HepG2 (cell line): ENCODE measurements around the gene CTTNBP2NL. TPM values are rescaled to one million over a fixed set of nuclear protein-coding genes. Genes with fewer than 3 reads are reported as not detected.

Experiments used
- ASH2L ChIP-seq: fragments of 300-600, 200-600 bp; sonication (generic); IDR thresholded peaks from 2 replicates; pipeline ENCODE4 v1.7.0; 2017; ENCODE audit warnings: low read depth, mild to moderate bottlenecking, moderate library complexity, mixed read lengths, low read length; ENCODE audit not compliant: insufficient read length
- CHCHD3 ChIP-seq: sonication (generic); formaldehyde crosslinking; IDR thresholded peaks from 2 replicates; pipeline ENCODE4 v1.8.0; 2022; ENCODE audit warnings: mild to moderate bottlenecking, missing genetic modification reagents, moderate library complexity
- KLF16 ChIP-seq, 2 experiments: sonication (generic) in 1 of 2; formaldehyde crosslinking in 1 of 2; IDR thresholded peaks; 2 replicates each; pipeline versions ENCODE4 v1.6.1 to v1.8.0; 2016 to 2023; ENCODE audit warnings: missing genetic modification reagents in 2 of 2, missing compliant biosample characterization in 1 of 2
- SRSF4 ChIP-seq: fragments of 200-400 bp; formaldehyde crosslinking; IDR thresholded peaks from one replicate; pipeline ENCODE4 v1.6.1; 2018; ENCODE audit warnings: mild to moderate bottlenecking, low read depth, low read length, moderate library complexity; ENCODE audit not compliant: poor library complexity, severe bottlenecking
- TBX2 ChIP-seq: sonication (generic); formaldehyde crosslinking; IDR thresholded peaks from 2 replicates; pipeline ENCODE4 v1.5.0; 2020; ENCODE audit warnings: missing genetic modification reagents, mild to moderate bottlenecking, borderline replicate concordance
- ZKSCAN5 ChIP-seq: sonication (generic); formaldehyde crosslinking; IDR thresholded peaks from 2 replicates; pipeline ENCODE4 v1.5.1; 2020; ENCODE audit warnings: mild to moderate bottlenecking, missing genetic modification reagents
- ZNF572 ChIP-seq: sonication (generic); formaldehyde crosslinking; IDR thresholded peaks from 2 replicates; pipeline ENCODE4 v1.5.1; 2020; ENCODE audit warnings: mild to moderate bottlenecking, missing genetic modification reagents
- ZNF629 ChIP-seq: sonication (generic); formaldehyde crosslinking; conservative IDR thresholded peaks from 2 replicates; pipeline ENCODE4 v1.5.0; 2020; ENCODE audit warnings: missing genetic modification reagents
- polyA plus RNA-seq, 8 experiments: library from polyadenylated mRNA; depleted of rRNA in 3 of 8; stranded (reverse) in 7 of 8; unstranded in 1 of 8; fragments of >200 nt; fragmentation: Illumina TruSeq in 4 of 8; extraction: Trizol in 4 of 8; gene quantifications; 2 replicates each; pipeline versions ENCODE4 v1.2.1 to v1.2.3, GENCODE V29; 2011 to 2016; ENCODE audit warnings: low read depth in 4 of 8, missing spikeins in 1 of 8, mixed read lengths in 1 of 8; ENCODE audit not compliant: insufficient read depth in 1 of 8
- total RNA-seq, 5 experiments: library from RNA; depleted of rRNA; stranded (reverse); fragments of >200 nt; fragmentation: Illumina TruSeq; extraction: Trizol; gene quantifications; 2 replicates each; pipeline ENCODE4 v1.2.3, GENCODE V29; 2016; ENCODE audit warnings: low read depth in 1 of 5
- TF ChIP-seq, protein P1 (sequence below): sonication (generic); formaldehyde crosslinking; conservative IDR thresholded peaks from 2 replicates; pipeline ENCODE4 v1.4.0; 2020; ENCODE audit warnings: mild to moderate bottlenecking, missing genetic modification reagents, moderate library complexity
- TF ChIP-seq, protein P2 (sequence below): sonication (generic); formaldehyde crosslinking; IDR thresholded peaks from 2 replicates; pipeline ENCODE4 v1.4.0; 2020; ENCODE audit warnings: missing genetic modification reagents, low read depth, mild to moderate bottlenecking, borderline replicate concordance
- TF ChIP-seq, protein P3 (sequence below): sonication (generic); formaldehyde crosslinking; IDR thresholded peaks from 2 replicates; pipeline ENCODE4 v1.9.0; 2021; ENCODE audit warnings: missing genetic modification reagents, borderline replicate concordance
- TF ChIP-seq, protein P4 (sequence below): sonication (generic); formaldehyde crosslinking; conservative IDR thresholded peaks from 2 replicates; pipeline ENCODE4 v1.4.0; 2020; ENCODE audit warnings: missing genetic modification reagents
- TF ChIP-seq, protein P5 (sequence below): sonication (generic); formaldehyde crosslinking; IDR thresholded peaks from 2 replicates; pipeline ENCODE4 v1.4.0; 2020; ENCODE audit warnings: missing genetic modification reagents; ENCODE audit errors: not compliant biosample characterization
- TF ChIP-seq, protein P6 (sequence below): sonication (generic); formaldehyde crosslinking; IDR thresholded peaks from 2 replicates; pipeline ENCODE4 v1.5.0; 2020; ENCODE audit warnings: missing genetic modification reagents

The CTTNBP2NL gene
- total and polyA plus RNA-seq, 2 of the 13 experiments (the other 11 are each of a cell fraction or from before 2014, with no cell fraction given) = 2.1 to 4.1 TPM

DNA sequence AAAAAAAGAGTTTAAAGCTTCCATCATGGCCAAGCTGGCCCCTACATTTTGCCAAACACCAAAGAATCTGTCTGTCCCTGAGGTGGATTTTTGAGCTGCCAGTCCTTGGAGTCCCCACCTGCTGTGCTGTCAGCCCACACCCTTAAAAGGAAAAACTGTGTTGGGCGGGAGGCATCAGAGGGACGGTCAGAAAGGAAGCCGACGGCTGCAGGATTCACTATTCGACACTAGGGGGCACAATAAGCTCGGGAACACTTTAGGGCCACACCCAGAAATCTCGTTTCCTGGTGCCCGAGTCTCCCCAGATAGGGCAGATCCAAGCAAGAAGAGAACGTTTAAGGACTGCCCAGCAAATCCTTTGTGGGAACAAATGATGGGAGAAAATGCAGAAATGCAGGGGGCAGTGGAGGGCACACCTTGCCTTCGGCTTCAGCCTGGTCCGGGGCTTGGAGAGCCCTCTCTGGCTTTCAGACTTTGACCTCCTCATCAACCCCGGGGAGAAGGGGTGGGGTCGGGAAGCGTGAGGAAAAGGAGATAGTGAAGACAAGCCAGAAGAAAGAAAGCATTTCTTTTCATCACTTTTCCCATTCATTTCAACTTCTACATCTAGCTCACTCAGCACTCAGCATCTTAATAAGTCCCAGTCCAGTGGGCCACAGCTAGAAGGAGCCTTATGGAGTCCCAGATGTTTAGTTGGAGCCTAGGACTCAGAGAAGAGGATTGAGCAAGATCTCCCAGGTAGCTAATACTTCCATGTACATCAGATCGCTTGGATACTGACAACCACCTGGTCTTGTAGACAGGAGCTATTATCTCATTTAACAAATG lies 5.0 kb upstream of the CTTNBP2NL start (continued):
- TF ChIP-seq, protein P1, sequence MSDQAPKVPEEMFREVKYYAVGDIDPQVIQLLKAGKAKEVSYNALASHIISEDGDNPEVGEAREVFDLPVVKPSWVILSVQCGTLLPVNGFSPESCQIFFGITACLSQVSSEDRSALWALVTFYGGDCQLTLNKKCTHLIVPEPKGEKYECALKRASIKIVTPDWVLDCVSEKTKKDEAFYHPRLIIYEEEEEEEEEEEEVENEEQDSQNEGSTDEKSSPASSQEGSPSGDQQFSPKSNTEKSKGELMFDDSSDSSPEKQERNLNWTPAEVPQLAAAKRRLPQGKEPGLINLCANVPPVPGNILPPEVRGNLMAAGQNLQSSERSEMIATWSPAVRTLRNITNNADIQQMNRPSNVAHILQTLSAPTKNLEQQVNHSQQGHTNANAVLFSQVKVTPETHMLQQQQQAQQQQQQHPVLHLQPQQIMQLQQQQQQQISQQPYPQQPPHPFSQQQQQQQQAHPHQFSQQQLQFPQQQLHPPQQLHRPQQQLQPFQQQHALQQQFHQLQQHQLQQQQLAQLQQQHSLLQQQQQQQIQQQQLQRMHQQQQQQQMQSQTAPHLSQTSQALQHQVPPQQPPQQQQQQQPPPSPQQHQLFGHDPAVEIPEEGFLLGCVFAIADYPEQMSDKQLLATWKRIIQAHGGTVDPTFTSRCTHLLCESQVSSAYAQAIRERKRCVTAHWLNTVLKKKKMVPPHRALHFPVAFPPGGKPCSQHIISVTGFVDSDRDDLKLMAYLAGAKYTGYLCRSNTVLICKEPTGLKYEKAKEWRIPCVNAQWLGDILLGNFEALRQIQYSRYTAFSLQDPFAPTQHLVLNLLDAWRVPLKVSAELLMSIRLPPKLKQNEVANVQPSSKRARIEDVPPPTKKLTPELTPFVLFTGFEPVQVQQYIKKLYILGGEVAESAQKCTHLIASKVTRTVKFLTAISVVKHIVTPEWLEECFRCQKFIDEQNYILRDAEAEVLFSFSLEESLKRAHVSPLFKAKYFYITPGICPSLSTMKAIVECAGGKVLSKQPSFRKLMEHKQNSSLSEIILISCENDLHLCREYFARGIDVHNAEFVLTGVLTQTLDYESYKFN = no peak
- TF ChIP-seq ZNF572 (CRISPR knock-in tag) (no peak), TBX2 (CRISPR knock-in tag) (0 out of 2 replicates have a peak, but pooled peaks have one; percentile 19), ASH2L (no peak), CHCHD3 (CRISPR knock-in tag) (no peak), SRSF4 (no peak), ZNF629 (CRISPR knock-in tag) (no peak), KLF16 (CRISPR knock-in tag; IDR thresholded peaks at IDR 0.05) (peak in 1 of 2 experiments; percentile 70; a peak in 1 of 4 replicates), ZKSCAN5 (CRISPR knock-in tag) (no peak)
- TF ChIP-seq, protein P2, sequence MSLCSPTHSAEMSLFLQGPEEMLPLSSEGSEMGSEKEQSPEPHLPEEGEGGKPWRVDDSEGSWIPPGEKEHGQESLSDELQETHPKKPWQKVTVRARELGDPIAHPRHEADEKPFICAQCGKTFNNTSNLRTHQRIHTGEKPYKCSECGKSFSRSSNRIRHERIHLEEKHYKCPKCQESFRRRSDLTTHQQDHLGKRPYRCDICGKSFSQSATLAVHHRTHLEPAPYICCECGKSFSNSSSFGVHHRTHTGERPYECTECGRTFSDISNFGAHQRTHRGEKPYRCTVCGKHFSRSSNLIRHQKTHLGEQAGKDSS (CRISPR knock-in tag) = no peak
- TF ChIP-seq, protein P3, sequence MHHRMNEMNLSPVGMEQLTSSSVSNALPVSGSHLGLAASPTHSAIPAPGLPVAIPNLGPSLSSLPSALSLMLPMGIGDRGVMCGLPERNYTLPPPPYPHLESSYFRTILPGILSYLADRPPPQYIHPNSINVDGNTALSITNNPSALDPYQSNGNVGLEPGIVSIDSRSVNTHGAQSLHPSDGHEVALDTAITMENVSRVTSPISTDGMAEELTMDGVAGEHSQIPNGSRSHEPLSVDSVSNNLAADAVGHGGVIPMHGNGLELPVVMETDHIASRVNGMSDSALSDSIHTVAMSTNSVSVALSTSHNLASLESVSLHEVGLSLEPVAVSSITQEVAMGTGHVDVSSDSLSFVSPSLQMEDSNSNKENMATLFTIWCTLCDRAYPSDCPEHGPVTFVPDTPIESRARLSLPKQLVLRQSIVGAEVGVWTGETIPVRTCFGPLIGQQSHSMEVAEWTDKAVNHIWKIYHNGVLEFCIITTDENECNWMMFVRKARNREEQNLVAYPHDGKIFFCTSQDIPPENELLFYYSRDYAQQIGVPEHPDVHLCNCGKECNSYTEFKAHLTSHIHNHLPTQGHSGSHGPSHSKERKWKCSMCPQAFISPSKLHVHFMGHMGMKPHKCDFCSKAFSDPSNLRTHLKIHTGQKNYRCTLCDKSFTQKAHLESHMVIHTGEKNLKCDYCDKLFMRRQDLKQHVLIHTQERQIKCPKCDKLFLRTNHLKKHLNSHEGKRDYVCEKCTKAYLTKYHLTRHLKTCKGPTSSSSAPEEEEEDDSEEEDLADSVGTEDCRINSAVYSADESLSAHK = no peak
- TF ChIP-seq, protein P4, sequence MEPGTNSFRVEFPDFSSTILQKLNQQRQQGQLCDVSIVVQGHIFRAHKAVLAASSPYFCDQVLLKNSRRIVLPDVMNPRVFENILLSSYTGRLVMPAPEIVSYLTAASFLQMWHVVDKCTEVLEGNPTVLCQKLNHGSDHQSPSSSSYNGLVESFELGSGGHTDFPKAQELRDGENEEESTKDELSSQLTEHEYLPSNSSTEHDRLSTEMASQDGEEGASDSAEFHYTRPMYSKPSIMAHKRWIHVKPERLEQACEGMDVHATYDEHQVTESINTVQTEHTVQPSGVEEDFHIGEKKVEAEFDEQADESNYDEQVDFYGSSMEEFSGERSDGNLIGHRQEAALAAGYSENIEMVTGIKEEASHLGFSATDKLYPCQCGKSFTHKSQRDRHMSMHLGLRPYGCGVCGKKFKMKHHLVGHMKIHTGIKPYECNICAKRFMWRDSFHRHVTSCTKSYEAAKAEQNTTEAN (CRISPR knock-in tag) = no peak
- TF ChIP-seq, protein P5, sequence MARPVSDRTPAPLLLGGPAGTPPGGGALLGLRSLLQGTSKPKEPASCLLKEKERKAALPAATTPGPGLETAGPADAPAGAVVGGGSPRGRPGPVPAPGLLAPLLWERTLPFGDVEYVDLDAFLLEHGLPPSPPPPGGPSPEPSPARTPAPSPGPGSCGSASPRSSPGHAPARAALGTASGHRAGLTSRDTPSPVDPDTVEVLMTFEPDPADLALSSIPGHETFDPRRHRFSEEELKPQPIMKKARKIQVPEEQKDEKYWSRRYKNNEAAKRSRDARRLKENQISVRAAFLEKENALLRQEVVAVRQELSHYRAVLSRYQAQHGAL (CRISPR knock-in tag) = no peak
- TF ChIP-seq, protein P6, sequence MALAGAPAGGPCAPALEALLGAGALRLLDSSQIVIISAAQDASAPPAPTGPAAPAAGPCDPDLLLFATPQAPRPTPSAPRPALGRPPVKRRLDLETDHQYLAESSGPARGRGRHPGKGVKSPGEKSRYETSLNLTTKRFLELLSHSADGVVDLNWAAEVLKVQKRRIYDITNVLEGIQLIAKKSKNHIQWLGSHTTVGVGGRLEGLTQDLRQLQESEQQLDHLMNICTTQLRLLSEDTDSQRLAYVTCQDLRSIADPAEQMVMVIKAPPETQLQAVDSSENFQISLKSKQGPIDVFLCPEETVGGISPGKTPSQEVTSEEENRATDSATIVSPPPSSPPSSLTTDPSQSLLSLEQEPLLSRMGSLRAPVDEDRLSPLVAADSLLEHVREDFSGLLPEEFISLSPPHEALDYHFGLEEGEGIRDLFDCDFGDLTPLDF = no peak
